GM18909 (cell line): Measurements from ENCODE around the gene MANSC1.
"Not testable (repeated sequence)": the region's sequence is repeated elsewhere in the genome, so short reads cannot be mapped to it uniquely, and the experiment has no call there.

Experiments used
- ATAC-seq: cut with Tn5 transposase; IDR thresholded peaks from one replicate; pipeline ENCODE4 v1.9.1; 2021; ENCODE audit warnings: mild to moderate bottlenecking; ENCODE audit not compliant: unreplicated experiment, poor library complexity

Gene MANSC1

GRCh38 chr12:12331896-12332295, 18.1 kb downstream of the MANSC1 start:
- no peak for ATAC-seq

- ATAC-seq: no peak
These were observed 18.7 kb downstream of the MANSC1 start for GRCh38 chr12:12331244-12331771.

GRCh38 chr12:12327802-12328201, 22.2 kb downstream of the MANSC1 start:
- ATAC-seq: no peak

GRCh38 chr12:12326262-12326661, 23.8 kb downstream of the MANSC1 start:
- ATAC-seq: no peak

GRCh38 chr12:12323591-12323990, 26.5 kb downstream of the MANSC1 start:
- no peak for ATAC-seq

GRCh38 chr12:12323118-12323517, 26.9 kb downstream of the MANSC1 start:
- ATAC-seq: no peak

- ATAC-seq: no peak
These were observed 30.4 kb downstream of the MANSC1 start for GRCh38 chr12:12319451-12320183.

- ATAC-seq: no peak
These were observed 34.2 kb downstream of the MANSC1 start for GRCh38 chr12:12315838-12316237.

GRCh38 chr12:12310695-12311094, 39.3 kb downstream of the MANSC1 start:
- not testable (repeated sequence) for ATAC-seq

GRCh38 chr12:12305568-12306300, 44.3 kb downstream of the MANSC1 start:
- no peak for ATAC-seq

GRCh38 chr12:12302976-12303375, 47.1 kb downstream of the MANSC1 start:
- ATAC-seq: no peak

GRCh38 chr12:12301122-12301521, 48.9 kb downstream of the MANSC1 start:
- no peak for ATAC-seq

- no peak for ATAC-seq
These were observed 52.7 kb downstream of the MANSC1 start for GRCh38 chr12:12297201-12297830.

GRCh38 chr12:12294215-12295005, 55.6 kb downstream of the MANSC1 start:
- no peak for ATAC-seq

GRCh38 chr12:12290206-12290605, 59.8 kb downstream of the MANSC1 start:
- no peak for ATAC-seq

- no peak for ATAC-seq
These were observed 63.6 kb downstream of the MANSC1 start for GRCh38 chr12:12286441-12286840.

- ATAC-seq: no peak
These were observed 67.1 kb downstream of the MANSC1 start for GRCh38 chr12:12282761-12283425.

GRCh38 chr12:12282202-12282601, 67.8 kb downstream of the MANSC1 start:
- no peak for ATAC-seq

- no peak for ATAC-seq
These were observed 68.9 kb downstream of the MANSC1 start for GRCh38 chr12:12281134-12281533.

- ATAC-seq: no peak
These were observed 71.1 kb downstream of the MANSC1 start for GRCh38 chr12:12278899-12279298.
